B cell (primary cell): ENCODE data around the gene MT3. TPM values are rescaled to one million over a fixed set of nuclear protein-coding genes. Genes with fewer than 3 reads are reported as not detected.

Experiments
- ATAC-seq: fragments of 200-7000 bp; cut with Tn5 transposase; one replicate; pipeline ENCODE4 v1.10.0; 2021; ENCODE audit warnings: low read depth, mild to moderate bottlenecking, moderate number of reproducible peaks, moderate library complexity
- CTCF ChIA-PET: fragments of 350-600 bp; sonication (Branson Sonifier 250); formaldehyde crosslinking; loops from one replicate; lab custom pipeline; 2021; ENCODE audit warnings: antibody characterized with exemption, inconsistent platforms; lab: Charles Lee
- POLR2A ChIA-PET: fragments of 350-600 bp; sonication (Branson Sonifier 250); formaldehyde crosslinking; loops from one replicate; lab custom pipeline; 2021; ENCODE audit warnings: antibody characterized with exemption; lab: Charles Lee
- DNase-seq: peaks from one replicate; pipeline ENCODE4 v3.0.0; 2013
- H2AFZ ChIP-seq: 2 replicates; pipeline ENCODE4 v1.6.1; 2012; ENCODE audit warnings: mild to moderate bottlenecking, low read depth, low read length; ENCODE audit not compliant: insufficient read depth, poor library complexity, severe bottlenecking
- H3K27ac ChIP-seq, 2 donors: 1 replicate in 1 of 2; 2 replicates in 1 of 2; pipeline ENCODE4 v1.5.1; 2012 to 2013; ENCODE audit warnings: low read length in 2 of 2, mild to moderate bottlenecking in 2 of 2, moderate library complexity in 1 of 2
- H3K27me3 ChIP-seq, 4 experiments: fragments of 200-600 bp in 1 of 4; sonication (generic) in 1 of 4; replicated peaks in 1 of 4; 1 replicate in 2 of 4; 2 replicates in 2 of 4; pipeline versions ENCODE4 v1.6.1 to v1.7.0; 2013 to 2016; ENCODE audit warnings: low read length in 3 of 4, mild to moderate bottlenecking in 2 of 4, mixed read lengths in 1 of 4, moderate library complexity in 1 of 4; ENCODE audit not compliant: insufficient read depth in 4 of 4, control insufficient read depth in 3 of 4; ENCODE audit errors: control extremely low read depth in 1 of 4
- H3K36me3 ChIP-seq, 2 experiments: replicated peaks in 1 of 2; 1 replicate in 1 of 2; 2 replicates in 1 of 2; pipeline versions ENCODE4 v1.6.1 to v1.7.1; 2013; ENCODE audit warnings: low read length in 1 of 2; ENCODE audit not compliant: insufficient read depth in 2 of 2, control insufficient read depth in 1 of 2; ENCODE audit errors: control extremely low read depth in 1 of 2, extremely low read depth in 1 of 2
- H3K4me1 ChIP-seq, 2 donors: fragments of 200-600 bp in 1 of 2; sonication (generic) in 1 of 2; 1 replicate in 1 of 2; 2 replicates in 1 of 2; pipeline versions ENCODE4 v1.5.1 to v1.6.1; 2013 to 2017; ENCODE audit warnings: low read length in 2 of 2; ENCODE audit not compliant: control insufficient read depth in 2 of 2, insufficient read depth in 2 of 2
- H3K4me2 ChIP-seq: replicated peaks from 2 replicates; pipeline ENCODE3; 2012; ENCODE audit warnings: mild to moderate bottlenecking, low read depth, low read length; ENCODE audit not compliant: poor library complexity, severe bottlenecking
- H3K4me3 ChIP-seq, 5 experiments: fragments of 200-600 bp in 1 of 5; sonication (generic) in 1 of 5; 1 replicate in 3 of 5; 2 replicates in 2 of 5; pipeline versions ENCODE4 v1.5.1 to v1.7.0; 2011 to 2016; ENCODE audit warnings: low read length in 4 of 5, mild to moderate bottlenecking in 4 of 5, low read depth in 2 of 5, control low read depth in 1 of 5, moderate library complexity in 1 of 5; ENCODE audit not compliant: insufficient read depth in 1 of 5; ENCODE audit errors: control extremely low read depth in 1 of 5, extremely low read depth in 1 of 5
- H3K79me2 ChIP-seq: fragments of 200-600 bp; sonication (generic); one replicate; pipeline ENCODE4 v1.6.0; 2016; ENCODE audit warnings: low read length; ENCODE audit not compliant: control insufficient read depth, insufficient read depth
- H3K9ac ChIP-seq: fragments of 200-600 bp; sonication (generic); 2 replicates; pipeline ENCODE4 v1.6.1; 2017; ENCODE audit warnings: mild to moderate bottlenecking, low read length, moderate library complexity
- H3K9me3 ChIP-seq, 3 donors: one replicate each; pipeline versions ENCODE4 v1.6.1 to v1.7.1; 2013; ENCODE audit warnings: low read length in 2 of 3; ENCODE audit not compliant: control insufficient read depth in 2 of 3, insufficient read depth in 1 of 3; ENCODE audit errors: control extremely low read depth in 1 of 3
- H4K20me1 ChIP-seq: 2 replicates; pipeline ENCODE4 v1.6.0; 2012; ENCODE audit warnings: mild to moderate bottlenecking, low read length; ENCODE audit not compliant: insufficient read depth, control insufficient read depth, poor library complexity, severe bottlenecking
- H3K27ac Mint-ChIP-seq: one replicate; pipeline ENCODE4 v1.8.0; 2021; ENCODE audit warnings: mixed read lengths
- H3K27me3 Mint-ChIP-seq: one replicate; pipeline ENCODE4 v1.8.0; 2021; ENCODE audit warnings: mixed read lengths
- H3K4me1 Mint-ChIP-seq: one replicate; pipeline ENCODE4 v1.8.0; 2021; ENCODE audit warnings: mixed read lengths
- H3K4me3 Mint-ChIP-seq: one replicate; pipeline ENCODE4 v1.8.0; 2021; ENCODE audit warnings: mixed read lengths
- H3K9me3 Mint-ChIP-seq: one replicate; pipeline ENCODE4 v1.8.0; 2022; ENCODE audit warnings: mixed read lengths; ENCODE audit not compliant: insufficient read depth
- CTCF ChIP-seq: fragments of 200-600 bp; IDR thresholded peaks from one replicate; pipeline ENCODE4 v1.8.0; 2022; ENCODE audit warnings: antibody characterized with exemption, mild to moderate bottlenecking
- EZH2 ChIP-seq: IDR thresholded peaks from 2 replicates; pipeline ENCODE4 v1.6.1; 2012; ENCODE audit warnings: borderline replicate concordance, low read depth, mild to moderate bottlenecking, moderate library complexity, low read length; ENCODE audit not compliant: insufficient read depth, poor library complexity, severe bottlenecking
- WGBS: methylation state at CpG from one replicate; pipeline ENCODE4 v1.1.5; 2013; ENCODE audit warnings: missing lambda C conversion rate; ENCODE audit not compliant: insufficient coverage; 5-methylcytosine and 5-hydroxymethylcytosine counted together
- intact Hi-C: fragments of 100-400 bp; cut with micrococcal nuclease; formaldehyde crosslinking; loops from one replicate; pipeline ENCODE4 v1.10.0; 2022
- polyA plus RNA-seq: library from polyadenylated mRNA; depleted of rRNA; stranded (reverse); fragments of >200 nt; gene quantifications from 2 replicates; pipeline ENCODE4 v1.2.3, GENCODE V29; 2012
- total RNA-seq, 2 donors: library from RNA; stranded (reverse); fragments of 120-200 nt in 1 of 2; gene quantifications; 1 replicate in 1 of 2; 2 replicates in 1 of 2; pipeline versions ENCODE4 v1.2.3 to v1.2.4, GENCODE V29; 2013 to 2022

The MT3 gene
- total and polyA plus RNA-seq, 2 donors (not counting 1 experiment from before 2014, with no cell fraction given): not detected

DNA sequence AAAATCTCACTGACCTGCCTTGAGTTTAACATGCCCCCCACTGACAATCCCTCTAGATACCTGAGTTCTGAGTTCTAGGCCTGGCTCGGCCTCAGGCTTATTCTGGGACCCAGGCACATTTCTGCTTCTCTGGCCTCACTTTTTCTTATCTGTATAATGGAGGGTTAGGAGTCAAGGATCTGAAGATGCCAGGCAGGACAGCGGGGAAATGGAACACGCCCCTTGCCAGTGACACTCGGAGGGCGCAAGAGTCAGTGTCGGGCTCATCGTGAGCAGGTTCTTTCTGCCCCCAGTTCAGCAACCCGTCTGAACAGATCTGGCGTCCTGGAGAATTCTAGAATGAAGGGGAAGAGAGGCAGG lies 567 bp upstream of the MT3 start:
- Histone ChIP-seq H3K79me2 (no peaks in the 10 kb centered on the region), H3K4me1 (peaks cover 6 to 8% of the 10 kb centered on the region in 2 donors), H4K20me1 (no peaks in the 10 kb centered on the region), H3K4me2 (peak overlapping the region; percentile 49), H3K9ac (no peak overlapping the region), H3K36me3 (no peaks in the 10 kb centered on the region), H3K27ac (no peak overlapping the region), H3K27me3 (peaks cover 0 to 30% (median 13%) of the 10 kb centered on the region in 4 experiments), H3K9me3 (peaks cover 0 to 8% (median 1%) of the 10 kb centered on the region in 3 donors), H2AFZ (no peak overlapping the region), H3K4me3 (no peak overlapping the region)
- Mint-ChIP-seq H3K27me3 (peaks cover 58% of the 10 kb centered on the region), H3K27ac (no peak overlapping the region), H3K9me3 (no peaks in the 10 kb centered on the region), H3K4me3 (peak overlapping the region; percentile 54), H3K4me1 (peaks cover 7% of the 10 kb centered on the region)
- no peak for DNase-seq
- intact Hi-C loops: no loop called here
- no peak for ATAC-seq
- WGBS: 32% methylated on average over 8 of the region's 9 CpGs
- CTCF ChIA-PET: no interaction called here
- no peak for TF ChIP-seq EZH2
- no peak for TF ChIP-seq CTCF
- POLR2A ChIA-PET: no interaction called here

- H3K27ac ChIP-seq: no peak overlapping the region
- 100% methylated on average over 1 of the region's 4 CpGs for WGBS
- no peak for ATAC-seq
- no peak overlapping the region for H2AFZ ChIP-seq
- peaks cover 40% of the 10 kb centered on the region for H3K27me3 Mint-ChIP-seq
- DNase-seq: no peak
- H3K4me3 ChIP-seq: no peak overlapping the region
- H3K27ac Mint-ChIP-seq: no peak overlapping the region
- H3K4me1 ChIP-seq: peaks cover 6 to 8% of the 10 kb centered on the region in 2 donors
- ChIA-PET POLR2A (no interaction called here), CTCF (interaction anchor here (1.2 to 1.5 kb wide), 2 partner anchors 9 to 111 kb away, joined by 4 to 7 read pairs; no protein-coding TSS in a partner anchor)
- H3K27me3 ChIP-seq: peaks cover 0 to 30% (median 13%) of the 10 kb centered on the region in 4 experiments
- TF ChIP-seq EZH2 (no peak), CTCF (no peak)
- H3K4me2 ChIP-seq: no peak overlapping the region
- H3K9ac ChIP-seq: no peak overlapping the region
- H3K4me1 Mint-ChIP-seq: peaks cover 7% of the 10 kb centered on the region
- H3K9me3 ChIP-seq: peaks cover 0 to 11% (median 1%) of the 10 kb centered on the region in 3 donors
- no peaks in the 10 kb centered on the region for H3K9me3 Mint-ChIP-seq
- no peaks in the 10 kb centered on the region for H3K36me3 ChIP-seq
- H3K79me2 ChIP-seq: no peaks in the 10 kb centered on the region
- H4K20me1 ChIP-seq: no peaks in the 10 kb centered on the region
- intact Hi-C loops: no loop called here
- H3K4me3 Mint-ChIP-seq: no peak overlapping the region
Observed at GRCh38 chr16:56591377-56592060, 2.2 kb downstream of the MT3 start.
